Fibroblast of villous mesenchyme (primary cell): ENCODE results near the gene KYAT1. TPM values are rescaled to one million over a fixed set of nuclear protein-coding genes. Genes with fewer than 3 reads are reported as not detected.

Source experiments
- DNase-seq: peaks from one replicate; pipeline ENCODE4 v3.0.0-alpha.2; 2010; ENCODE audit warnings: low read depth
- H3K4me3 ChIP-seq: 2 replicates; pipeline ENCODE4 v1.5.1; 2011; ENCODE audit warnings: low read depth, mild to moderate bottlenecking, low read length
- total RNA-seq: library from RNA; depleted of rRNA; stranded (reverse); fragments of >200 nt; gene quantifications from 2 replicates; pipeline ENCODE4 v1.2.3, GENCODE V29; 2012
- TF ChIP-seq, protein P1 (sequence below): IDR thresholded peaks from 2 replicates; pipeline ENCODE4 v1.5.1; 2012; ENCODE audit warnings: low read depth, mild to moderate bottlenecking, low read length; ENCODE audit not compliant: insufficient read depth

The KYAT1 gene
- total RNA-seq, 1 donor: 11.2 TPM

GRCh38 chr9:128908372-128908771, 26.6 kb upstream of the KYAT1 start:
- DNase-seq: no peak
- TF ChIP-seq, protein P1, sequence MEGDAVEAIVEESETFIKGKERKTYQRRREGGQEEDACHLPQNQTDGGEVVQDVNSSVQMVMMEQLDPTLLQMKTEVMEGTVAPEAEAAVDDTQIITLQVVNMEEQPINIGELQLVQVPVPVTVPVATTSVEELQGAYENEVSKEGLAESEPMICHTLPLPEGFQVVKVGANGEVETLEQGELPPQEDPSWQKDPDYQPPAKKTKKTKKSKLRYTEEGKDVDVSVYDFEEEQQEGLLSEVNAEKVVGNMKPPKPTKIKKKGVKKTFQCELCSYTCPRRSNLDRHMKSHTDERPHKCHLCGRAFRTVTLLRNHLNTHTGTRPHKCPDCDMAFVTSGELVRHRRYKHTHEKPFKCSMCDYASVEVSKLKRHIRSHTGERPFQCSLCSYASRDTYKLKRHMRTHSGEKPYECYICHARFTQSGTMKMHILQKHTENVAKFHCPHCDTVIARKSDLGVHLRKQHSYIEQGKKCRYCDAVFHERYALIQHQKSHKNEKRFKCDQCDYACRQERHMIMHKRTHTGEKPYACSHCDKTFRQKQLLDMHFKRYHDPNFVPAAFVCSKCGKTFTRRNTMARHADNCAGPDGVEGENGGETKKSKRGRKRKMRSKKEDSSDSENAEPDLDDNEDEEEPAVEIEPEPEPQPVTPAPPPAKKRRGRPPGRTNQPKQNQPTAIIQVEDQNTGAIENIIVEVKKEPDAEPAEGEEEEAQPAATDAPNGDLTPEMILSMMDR: no peak
- no peak overlapping the region for H3K4me3 ChIP-seq

GRCh38 chr9:128906741-128907140, 25.0 kb upstream of the KYAT1 start:
- DNase-seq: peak; percentile 35
- no peak overlapping the region for H3K4me3 ChIP-seq
- TF ChIP-seq, protein P1: no peak

DNA sequence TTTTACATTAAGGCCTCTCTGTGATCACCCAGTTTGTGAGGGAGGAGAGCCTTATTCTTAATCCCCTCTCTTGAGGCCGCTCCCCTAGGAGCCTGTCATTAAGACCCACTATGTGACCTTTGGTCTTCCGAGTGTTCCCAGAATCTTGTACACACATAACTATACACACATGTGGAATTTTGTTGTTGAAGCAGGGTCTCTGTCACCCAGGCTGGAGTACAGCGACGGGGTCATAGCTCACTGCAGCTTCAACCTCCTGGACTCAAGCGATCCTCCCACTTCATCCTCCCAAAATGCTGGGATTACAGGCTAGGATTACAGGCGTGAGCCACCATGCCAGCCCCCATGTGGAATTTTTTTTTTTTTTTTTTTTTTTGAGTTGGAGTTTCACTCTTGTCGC, 24.2 kb upstream of the KYAT1 start:
- TF ChIP-seq, protein P1: no peak
- no peak for DNase-seq
- H3K4me3 ChIP-seq: no peak overlapping the region

DNA sequence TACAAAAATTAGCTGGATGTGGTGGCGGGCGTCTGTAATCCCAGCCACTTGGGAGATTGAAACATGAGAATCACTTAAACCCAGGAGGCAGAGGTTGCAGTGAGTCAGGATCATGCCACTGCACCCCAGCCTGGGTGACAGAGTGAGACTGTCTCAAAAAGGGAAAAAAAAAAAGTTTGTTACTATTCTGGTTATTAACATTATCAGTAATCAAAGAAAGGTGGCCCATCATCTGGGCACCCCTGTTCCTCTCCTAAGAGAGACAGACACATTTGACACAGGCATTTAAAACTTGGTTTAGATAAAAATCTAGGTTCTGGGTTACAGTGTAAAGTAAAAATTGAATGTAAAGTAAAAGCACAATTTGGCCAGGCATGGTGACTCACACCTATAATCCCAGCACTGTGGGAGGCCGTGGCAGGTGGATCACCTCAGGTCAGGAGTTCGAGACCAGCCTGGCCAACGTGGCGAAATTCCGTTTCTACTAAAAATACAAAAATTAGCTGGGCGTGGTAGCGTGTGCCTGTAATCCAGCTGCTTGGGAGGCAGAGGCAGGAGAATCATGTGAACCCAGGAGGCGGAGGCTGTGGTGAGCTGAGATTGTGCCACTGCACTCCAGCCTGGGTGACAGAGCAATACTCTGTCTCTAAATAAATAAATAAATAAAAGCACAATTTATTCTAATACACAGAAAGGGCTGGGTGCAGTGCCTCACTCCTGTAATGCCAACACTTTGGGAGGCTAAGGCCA, 22.3 kb upstream of the KYAT1 start:
- peak; percentile 46 for DNase-seq
- TF ChIP-seq, protein P1: no peak
- H3K4me3 ChIP-seq: no peak overlapping the region

- DNase-seq: no peak
- TF ChIP-seq, protein P1: no peak
- no peak overlapping the region for H3K4me3 ChIP-seq
Observed at GRCh38 chr9:128903079-128903461, 21.3 kb upstream of the KYAT1 start.

GRCh38 chr9:128902351-128903078, 20.8 kb upstream of the KYAT1 start:
- H3K4me3 ChIP-seq: no peak overlapping the region
- no peak for DNase-seq
- TF ChIP-seq, protein P1: no peak
